Fibroblast of the conjunctiva (primary cell): ENCODE measurements around the gene AP3S1.
"Not testable (repeated sequence)": the region's sequence is repeated elsewhere in the genome, so short reads cannot be mapped to it uniquely, and the experiment has no call there.

Source experiments
- DNase-seq: peaks from one replicate; pipeline ENCODE4 v3.0.0-alpha.2; 2010; ENCODE audit warnings: low read depth

Gene AP3S1

DNA sequence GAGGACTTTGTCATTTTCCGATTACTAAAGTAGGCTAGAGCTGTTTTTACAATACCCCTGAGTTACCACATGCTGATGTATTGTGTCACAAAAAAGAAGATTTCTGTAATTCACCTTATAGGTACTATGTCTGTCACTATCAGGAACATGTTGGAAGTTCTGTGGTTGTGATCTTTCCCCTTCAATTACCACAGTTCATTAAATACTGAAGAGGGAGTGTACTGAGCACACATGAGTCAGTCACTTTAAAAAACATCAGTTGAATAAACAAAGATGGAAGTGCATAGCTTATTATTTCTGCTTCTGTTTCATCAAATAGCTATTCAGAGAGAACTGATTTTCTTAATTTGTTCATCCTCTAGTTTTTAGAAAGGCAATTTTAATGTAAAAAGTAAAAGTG lies 31.7 kb downstream of the AP3S1 start:
- no peak for DNase-seq

DNA sequence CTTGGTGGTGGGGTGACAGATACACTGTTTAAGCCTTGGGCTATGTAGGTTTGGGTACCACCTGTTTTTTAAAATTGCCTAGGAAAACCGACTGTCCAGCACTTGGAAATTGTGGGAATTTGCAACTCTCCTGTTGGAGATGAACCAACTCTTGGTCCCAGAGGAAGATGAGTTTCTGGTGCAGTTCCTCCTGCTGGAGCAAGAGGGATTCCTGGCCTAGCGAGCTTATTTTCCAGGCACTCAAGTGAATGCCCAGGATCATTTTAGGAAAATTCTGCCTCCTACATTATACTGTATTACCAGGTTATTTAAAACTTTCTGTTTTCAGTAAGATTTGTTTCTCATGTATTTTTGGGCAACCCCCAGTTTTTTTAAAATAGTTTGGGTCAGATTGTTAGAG lies 33.7 kb downstream of the AP3S1 start:
- DNase-seq, result no peak

DNA sequence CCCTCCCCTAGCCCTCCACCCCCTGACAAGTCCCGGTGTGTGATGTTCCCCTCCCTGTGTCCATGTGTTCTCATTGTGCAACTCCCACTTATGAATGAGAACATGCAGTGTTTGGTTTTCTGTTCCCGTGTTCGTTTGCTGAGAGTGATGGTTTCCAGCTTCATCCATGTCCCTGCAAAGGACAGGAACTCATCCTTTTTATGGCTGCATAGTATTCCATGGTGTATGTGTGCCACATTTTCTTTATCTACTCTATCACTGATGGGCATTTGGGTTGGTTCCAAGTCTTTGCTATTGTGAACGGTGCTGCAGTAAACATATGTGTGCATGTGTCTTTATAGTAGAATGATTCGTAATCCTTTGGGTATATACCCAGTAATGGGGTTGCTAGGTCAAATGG lies 35.6 kb downstream of the AP3S1 start:
- DNase-seq, result not testable (repeated sequence)

DNA sequence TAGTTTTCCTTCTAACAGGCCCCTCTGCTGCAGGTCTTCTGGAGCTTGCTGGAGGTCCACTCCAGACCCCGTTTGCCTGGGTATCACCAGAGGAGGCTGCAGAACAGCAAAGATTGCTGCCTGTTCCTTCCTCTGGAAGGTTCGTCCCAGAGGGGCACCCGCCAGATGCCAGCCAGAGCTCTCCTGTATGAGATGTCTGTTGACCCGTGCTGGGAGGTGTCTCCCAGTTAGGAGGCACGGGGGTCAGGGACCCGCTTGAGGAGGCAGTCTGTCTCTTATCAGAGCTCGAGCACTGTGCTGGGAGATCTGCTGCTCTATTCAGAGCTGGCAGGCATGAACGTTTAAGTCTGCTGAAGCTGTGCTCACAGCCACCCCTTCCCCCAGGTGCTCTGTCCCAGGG lies 40.7 kb downstream of the AP3S1 start:
- not testable (repeated sequence) for DNase-seq

DNA sequence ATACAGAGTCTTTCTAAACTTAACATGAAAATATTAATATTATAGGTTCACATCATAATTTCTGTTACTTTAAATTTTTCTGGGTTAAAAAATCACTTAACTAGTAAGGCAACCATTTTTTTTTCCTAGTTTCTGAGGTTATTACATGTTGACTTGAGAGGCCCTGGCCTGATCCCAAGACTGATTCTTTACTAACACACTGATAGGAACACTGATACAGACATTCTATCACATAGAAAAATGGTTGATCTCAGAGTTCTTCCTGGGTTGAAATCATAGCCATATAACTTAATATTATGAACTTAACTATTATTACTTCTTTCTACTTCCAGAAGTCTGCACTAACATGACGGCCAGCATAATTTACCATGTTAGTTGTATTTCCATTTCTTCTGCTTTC lies 43.0 kb downstream of the AP3S1 start:
- no peak for DNase-seq

DNA sequence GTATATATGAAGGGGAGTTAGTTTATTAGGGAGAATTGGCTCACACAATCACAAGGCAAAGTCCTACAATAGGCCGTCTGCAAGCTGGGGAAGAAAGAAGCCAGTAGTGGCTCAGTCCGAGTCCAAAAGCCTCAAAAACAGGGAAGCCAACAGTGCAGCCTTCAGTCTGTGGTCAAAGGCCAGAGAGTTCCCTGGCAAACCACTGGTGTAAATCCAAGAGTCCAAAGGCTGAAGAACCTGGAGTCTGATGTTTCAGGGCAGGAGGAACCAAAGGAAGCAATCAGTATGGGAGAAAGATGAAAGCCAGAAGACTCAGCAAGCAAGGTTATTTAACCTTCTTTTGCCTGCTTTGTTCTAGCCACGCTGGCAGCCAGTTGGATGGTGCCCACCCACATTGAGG lies 43.5 kb downstream of the AP3S1 start:
- not testable (repeated sequence) for DNase-seq

DNA sequence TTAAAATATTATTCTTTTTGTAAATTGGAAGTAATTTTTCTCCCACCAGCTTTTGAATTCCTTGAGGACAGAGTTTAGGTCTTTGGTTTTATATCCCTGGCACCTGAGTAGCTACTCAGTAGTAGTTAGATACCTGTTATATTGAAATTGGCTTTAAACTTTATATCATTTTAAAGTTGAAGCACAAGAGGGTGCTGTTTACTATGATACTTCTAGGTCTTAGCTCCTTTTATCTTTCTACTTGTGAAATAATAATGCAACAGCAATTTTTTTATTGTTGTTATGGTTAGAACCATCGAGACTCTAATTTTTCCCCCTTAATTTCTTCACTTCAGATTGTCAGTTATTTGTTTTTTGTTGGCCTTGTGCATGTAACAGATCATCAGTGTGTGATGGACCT lies 46.3 kb downstream of the AP3S1 start:
- DNase-seq, result peak; percentile 20

DNA sequence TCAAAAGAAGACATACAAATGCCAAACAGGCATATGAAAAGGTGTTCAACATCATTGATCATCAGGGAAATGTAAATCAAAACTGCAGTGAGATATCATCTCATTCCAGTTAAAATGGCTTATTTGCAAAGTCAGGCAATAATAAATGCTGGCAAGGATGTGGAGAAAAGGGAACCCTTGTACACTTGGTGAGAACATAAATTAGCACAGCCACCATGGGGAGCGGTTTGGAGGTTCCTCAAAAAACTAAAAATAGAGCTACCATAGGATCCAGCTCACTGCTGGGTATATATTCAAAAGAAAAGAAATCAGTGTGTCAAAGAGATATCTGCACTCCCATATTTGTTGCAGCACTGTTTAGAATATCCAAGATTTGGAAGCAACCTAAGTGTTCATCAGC lies 50.3 kb downstream of the AP3S1 start:
- no peak for DNase-seq

DNA sequence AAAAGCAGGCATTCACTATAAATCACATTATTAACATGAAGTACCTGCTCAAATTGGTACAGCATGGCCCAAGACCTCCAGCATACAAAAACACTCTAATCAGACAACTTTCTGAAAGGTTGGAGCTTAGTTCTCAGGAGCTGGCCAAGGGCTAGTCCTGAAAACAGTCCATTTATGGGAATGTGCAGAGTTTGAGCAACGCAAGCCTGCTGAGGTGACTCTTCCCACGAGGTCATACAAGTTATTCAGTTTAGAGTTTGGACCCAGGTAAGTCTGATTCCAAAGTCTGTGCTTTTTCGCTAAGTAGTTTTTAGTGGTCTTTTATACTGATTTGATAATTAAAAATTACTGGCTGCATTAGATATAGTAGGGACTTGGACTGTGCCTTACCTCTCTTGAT lies 52.6 kb downstream of the AP3S1 start:
- DNase-seq, result no peak

DNA sequence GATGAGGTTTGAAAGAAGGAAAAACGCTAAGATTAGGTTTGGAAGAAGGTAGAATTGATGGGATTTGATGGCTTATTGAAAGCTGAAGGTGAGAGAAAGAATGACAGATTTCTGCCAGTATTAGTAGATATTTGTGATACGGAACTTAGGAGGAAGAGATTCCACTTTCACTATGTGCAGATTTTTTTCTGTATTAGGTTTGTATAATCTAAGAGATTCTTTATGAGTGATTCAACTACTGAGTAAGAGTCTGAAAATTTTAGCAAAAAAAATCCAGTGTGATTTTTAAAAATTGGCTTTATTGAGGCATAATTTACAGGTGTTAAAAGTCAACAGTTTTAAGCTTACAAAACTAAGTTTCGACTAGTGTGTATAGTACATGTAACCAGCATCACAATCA lies 54.1 kb downstream of the AP3S1 start:
- no peak for DNase-seq

DNA sequence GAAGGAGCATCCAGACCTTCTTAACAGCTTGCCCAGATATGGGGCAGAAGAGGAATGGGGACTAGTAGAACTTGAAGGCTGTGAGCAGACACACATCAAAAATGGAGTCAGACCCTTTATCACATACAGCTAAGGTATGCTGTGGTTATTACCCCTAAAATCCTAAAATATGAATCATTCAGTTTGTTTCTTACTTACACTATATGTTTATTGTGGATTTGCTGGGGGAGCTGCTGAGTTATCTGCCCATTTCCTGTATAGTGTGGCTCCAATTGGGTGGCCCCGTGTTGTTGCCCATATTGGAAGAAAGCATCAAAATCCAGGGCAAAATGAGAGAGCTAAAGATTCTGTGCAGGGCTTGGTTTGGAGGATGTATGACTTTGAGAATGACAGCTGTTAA lies 56.9 kb downstream of the AP3S1 start:
- DNase-seq, result no peak

DNA sequence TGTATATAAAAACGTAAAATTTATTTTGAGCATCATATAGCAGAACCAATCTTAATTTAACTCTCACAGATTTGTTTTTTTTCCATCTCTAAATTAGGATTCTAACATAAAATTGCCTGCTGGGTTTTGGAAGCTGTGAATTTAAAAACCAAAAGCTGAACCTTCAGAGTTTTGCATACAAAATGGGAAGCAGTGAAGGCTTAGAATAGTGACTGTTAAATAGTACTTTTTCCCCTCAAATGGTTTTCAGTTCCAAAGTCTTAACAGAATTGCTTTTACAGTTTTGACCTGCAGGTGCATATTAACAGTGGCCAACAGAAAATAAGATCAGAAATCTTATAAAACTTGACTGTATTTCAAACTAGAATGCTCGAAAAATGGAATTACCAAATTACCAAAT lies 65.4 kb downstream of the AP3S1 start:
- no peak for DNase-seq

DNA sequence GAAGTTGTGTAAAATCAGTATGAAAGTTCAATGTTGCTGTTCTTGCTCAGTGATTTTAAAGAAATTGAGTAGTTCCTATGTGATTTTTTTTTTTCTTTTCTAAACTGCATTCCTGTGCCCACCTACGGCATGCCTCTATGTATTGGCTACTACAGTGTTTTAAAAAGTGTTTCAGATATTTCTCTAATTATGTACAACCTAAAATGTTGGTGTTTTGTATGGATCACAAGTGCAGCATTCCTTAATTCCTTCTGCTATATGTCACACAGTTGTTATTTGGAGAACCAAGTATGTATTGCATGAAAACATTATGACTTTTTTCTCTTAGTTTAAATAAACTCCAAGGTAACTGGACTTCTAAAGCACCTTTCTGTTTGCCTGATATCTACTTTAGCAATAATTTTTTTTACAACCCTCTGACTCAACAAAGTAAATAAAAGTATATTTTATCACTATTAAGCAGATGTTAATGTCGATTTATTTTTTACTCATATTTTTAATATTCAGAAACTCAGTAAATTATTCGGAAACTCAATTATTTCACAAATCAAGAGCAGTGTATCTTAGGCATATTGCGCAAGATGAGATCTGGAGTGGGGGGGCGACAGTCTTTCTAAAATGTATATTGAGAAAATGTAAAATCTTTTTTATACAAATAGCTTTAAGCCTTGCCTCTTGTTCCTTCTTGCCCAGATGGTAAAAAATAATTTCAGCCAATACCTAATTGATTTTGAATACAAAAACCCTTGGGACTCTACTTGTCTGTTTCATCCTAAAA lies 72.1 kb downstream of the AP3S1 start:
- DNase-seq, result not testable (repeated sequence)

DNA sequence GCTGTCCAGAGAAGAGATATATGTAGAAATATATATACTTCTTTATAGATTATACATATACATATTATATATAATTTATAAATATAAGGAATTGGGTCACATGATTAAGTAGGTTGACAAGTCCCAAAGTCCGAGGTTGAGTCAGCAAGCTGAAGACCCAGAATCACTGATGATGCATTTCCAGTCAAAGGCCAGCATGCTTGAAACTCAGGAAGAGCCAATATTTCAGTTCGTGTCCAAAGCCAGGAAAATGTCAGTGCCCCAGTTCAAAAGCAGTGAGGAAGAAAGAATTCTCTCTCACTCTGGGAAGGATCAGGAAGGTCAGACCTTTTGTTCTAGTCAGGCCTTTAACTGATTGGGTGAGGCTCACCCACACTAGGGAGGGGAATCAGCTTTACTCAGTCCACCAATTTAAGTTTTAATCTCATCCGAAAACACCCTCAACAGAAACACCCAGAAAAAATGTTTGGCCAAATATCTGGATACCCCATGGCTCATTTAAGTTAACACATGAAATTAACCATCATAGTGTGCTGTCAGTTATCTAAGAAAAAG lies 78.5 kb downstream of the AP3S1 start:
- no peak for DNase-seq

DNA sequence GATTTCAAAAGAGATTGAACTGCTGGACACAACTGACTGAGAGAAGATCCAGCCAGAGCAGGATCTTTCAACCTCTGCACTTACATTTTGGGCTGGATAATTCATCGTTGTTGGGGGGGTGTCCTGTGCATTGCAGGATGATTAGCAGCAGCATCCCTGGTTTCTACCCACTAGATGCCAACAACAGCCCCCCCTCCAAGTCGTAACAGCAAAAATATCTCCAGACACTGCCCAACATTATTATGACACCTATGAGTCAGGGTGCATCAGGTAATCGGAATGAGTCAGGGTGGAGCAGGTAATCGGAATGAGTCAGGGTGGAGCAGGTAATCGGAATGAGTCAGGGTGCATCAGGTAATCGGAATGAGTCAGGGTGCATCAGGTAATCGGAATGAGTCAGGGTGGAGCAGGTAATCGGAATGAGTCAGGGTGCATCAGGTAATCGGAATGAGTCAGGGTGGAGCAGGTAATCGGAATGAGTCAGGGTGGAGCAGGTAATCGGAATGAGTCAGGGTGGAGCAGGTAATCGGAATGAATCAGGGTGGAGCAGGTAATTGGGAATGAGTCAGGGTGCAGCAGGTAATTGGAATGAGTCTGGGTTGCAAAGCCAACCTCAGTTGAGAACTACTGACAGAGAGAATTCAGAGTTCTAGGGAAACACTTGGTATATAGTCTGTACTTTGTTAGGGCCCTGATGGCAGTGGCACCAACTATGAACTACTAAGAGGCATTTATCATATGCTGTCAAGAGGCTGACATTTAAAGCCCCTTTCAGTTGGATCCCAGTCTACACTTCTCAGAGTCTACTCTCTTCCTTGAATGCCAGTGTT lies 87.1 kb downstream of the AP3S1 start:
- not testable (repeated sequence) for DNase-seq

DNA sequence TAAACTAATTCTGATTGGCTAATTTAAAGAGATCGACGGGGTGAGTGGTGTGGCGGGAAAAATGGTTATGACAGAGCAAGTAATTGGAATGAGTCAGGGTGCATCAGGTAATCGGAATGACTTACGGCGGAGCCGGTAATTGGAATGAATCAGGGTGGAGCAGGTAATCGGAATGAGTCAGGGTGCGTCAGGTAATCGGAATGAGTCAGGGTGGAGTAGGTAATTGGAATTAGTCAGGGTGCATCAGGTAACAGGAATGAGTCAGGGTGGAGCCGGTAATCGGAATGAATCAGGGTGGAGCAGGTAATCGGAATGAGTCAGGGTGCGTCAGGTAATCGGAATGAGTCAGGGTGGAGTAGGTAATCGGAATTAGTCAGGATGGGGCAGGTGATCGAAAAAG lies 88.4 kb downstream of the AP3S1 start:
- DNase-seq, result not testable (repeated sequence)

DNA sequence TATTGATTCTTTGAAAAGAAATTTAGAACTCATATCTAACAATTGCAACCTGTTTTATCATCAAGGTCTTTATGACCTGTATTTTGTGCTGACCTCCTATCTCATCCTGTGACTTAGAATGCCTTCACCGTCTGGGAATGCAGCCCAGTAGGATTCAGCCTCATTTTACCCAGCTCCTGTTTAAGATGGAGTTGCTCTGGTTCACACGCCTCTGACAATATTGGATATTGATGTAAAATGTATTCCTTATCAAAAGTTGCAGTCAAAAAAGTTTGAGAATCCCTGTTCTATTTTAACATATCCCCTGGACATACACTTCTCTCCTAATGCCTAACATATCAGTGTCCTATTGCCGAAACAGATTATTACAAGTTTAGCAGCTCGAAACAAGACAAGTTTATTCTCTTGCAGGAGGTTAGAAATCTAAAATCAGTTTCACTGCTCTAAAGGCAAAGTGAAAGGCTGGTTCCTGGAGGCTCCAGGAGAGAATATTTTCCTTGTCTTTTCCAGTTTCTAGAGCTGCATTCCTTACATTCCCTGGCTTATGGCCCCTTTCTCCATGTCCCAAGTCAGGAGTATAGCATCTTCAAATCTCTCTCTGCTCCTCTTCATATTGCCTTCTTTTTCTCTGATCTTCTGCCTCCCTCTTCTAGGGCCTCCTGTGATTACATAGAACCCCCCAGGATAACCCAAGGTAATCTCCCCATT lies 89.0 kb downstream of the AP3S1 start:
- DNase-seq, result no peak

DNA sequence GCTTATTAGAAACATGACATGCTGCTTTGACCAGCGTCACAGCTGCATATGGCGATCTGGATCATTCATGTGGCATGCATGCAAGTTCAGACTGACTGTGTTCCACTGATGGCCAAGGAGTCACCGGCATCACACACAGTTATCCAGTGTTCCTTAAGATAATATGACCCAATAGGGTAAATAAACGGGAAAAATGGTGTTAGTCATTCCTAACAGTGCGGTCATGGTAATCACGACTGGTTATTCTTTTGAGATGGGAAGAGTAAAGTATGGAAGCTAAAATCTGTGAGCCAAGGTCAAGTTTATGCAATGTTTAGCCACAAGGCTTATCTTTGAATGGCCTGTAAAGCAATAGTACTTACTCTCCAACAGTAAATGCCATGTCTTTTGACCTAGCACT lies 91.3 kb downstream of the AP3S1 start:
- no peak for DNase-seq

DNA sequence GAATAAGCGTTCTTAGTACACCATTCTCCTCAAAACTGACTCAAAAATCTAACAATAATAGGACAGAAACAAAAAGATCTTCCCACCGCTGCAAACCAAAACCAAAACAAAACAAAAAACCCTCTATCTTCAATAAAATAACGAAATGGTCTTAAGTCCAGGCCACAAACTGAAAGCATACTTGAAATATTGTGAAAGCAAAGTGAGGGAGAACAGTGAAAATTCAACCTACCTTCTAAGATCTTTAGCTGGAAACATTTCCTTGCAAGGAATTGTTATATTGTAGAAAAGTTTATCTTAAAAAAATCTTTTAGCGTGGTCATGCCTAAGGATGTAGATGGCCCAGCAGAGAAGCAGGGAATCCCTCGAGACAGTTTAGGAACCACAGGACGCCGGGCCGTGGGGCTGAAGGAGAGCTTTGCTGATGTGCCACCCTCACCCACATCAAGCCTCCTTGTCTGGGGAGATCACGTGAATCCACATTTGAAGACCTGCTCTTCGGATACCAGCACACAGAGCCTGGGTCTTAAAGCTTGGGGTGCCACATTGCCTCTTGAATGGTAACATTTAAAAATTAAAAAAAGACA lies 92.7 kb downstream of the AP3S1 start:
- DNase-seq, result no peak

DNA sequence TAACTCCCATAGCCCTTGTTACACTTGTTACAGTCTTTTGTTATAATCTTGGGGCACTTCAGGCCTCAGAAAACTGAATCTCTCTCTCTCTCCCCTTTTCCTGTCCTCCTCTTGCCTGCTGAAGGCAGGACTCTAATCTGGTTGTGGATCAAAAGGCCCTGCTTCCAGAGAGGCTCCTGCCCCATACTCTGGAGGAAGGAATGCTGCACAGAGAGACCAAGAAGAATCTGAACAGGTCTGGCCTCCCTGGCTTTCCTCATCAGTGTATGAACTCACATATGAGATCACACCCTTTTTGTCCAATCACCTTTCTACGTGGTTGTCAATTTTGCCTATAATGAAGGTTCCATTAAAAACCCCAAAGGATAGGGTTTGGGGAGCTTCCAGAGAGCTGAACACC lies 94.3 kb downstream of the AP3S1 start:
- DNase-seq, result no peak

DNA sequence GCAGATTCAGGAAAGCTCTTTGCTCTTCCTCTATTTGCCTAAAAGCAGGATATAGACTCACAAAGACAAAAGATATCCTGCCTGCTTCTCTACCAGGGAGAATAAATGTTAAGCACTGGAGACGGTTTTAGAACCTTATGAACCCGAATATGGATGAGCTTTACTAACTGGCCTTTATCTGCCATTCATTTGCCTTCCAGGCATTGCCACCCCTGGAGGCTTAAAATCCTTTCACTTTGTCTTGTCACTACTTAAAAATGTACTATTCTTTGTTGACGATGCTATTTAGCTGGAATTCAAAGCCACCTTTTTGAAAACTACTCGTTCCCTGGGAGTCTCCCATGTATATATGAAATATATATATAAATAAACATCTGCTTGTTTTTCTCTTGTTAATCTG lies 97.3 kb downstream of the AP3S1 start:
- no peak for DNase-seq
